GM12891 (cell line): ENCODE measurements around the gene ERN1.
A peak's percentile ranks its signal among the peaks of the same experiment; 100 is the strongest.

Experiments
- DNase-seq: peaks from one replicate; pipeline ENCODE4 v3.0.0; 2011; ENCODE audit warnings: low spot score; ENCODE audit not compliant: insufficient read length
- FAIRE-seq: peaks from 2 replicates; lab custom pipeline; 2011; peaks lifted over from hg19 to GRCh38; lab: Jason Lieb, UNC
- PAX5 ChIP-seq: IDR thresholded peaks from 2 replicates; pipeline ENCODE4 v1.6.1; 2011; ENCODE audit warnings: low read length, moderate library complexity, mild to moderate bottlenecking; ENCODE audit not compliant: insufficient read depth, severe bottlenecking
- POLR2A ChIP-seq: IDR thresholded peaks from 2 replicates; pipeline ENCODE4 v1.6.1; 2011; ENCODE audit warnings: low read depth, low read length, control low read depth
- POLR2AphosphoS5 ChIP-seq: IDR thresholded peaks from 2 replicates; pipeline ENCODE4 v1.6.1; 2011; ENCODE audit warnings: low read depth, low read length, control low read depth
- POU2F2 ChIP-seq: IDR thresholded peaks from 2 replicates; pipeline ENCODE4 v1.6.1; 2011; ENCODE audit warnings: low read depth, mild to moderate bottlenecking, control low read depth, low read length, moderate library complexity
- SPI1 ChIP-seq: IDR thresholded peaks from 2 replicates; pipeline ENCODE4 v1.6.1; 2011; ENCODE audit warnings: low read depth, low read length, control low read depth
- TAF1 ChIP-seq: IDR thresholded peaks from 2 replicates; pipeline ENCODE4 v1.6.1; 2011; ENCODE audit warnings: low read depth, low read length, control low read depth

The ERN1 gene

DNA sequence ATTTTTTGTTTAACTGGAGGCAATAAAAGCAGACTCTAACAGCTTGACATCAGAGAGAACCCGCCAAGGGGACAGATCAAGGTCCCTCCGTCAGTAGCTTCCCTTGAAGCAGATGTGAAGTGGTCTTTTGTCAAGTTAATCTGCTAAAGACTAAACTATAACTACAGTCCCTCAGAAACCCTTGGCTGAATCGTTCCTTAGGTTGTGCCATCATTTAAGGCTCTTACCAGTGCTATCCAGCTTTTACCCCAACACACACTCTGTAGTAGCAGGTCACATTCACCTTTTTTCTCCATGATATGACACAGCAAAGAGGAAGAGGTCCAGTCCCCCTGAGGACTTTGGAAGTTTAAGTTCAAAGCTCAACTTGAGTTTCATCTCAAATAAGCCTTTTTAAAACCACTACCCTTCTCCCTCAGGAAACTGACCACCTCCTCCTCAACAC, 49.7 kb downstream of the ERN1 start:
- DNase-seq (no peak), FAIRE-seq (no peak)
- TF ChIP-seq POU2F2: no peak
- TF ChIP-seq SPI1: no peak
- TF ChIP-seq TAF1: no peak
- TF ChIP-seq POLR2A: no peak
- no peak for TF ChIP-seq POLR2AphosphoS5
- TF ChIP-seq PAX5: no peak

DNA sequence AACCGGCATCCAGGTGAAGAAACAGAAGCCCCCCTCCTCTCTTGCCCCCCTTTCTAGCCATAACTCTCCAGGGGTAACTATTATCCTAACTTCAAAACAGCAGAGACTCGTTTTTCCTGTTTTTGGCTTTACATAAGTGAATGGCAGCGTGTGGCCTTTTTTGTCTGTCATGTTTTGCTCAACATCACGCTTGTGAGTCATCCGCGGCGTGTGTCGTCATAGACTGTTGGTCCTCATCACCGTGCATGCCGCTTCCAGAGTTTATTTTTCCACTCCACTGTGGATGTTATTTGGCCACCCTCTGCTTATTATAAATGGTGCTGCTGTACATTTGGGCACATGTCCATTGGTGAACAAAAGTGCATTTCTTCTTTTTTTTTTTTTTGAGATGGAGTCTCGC, 52.6 kb downstream of the ERN1 start:
- FAIRE-seq (no peak), DNase-seq (no peak)
- TF ChIP-seq POLR2A (no peak), PAX5 (no peak)

DNA sequence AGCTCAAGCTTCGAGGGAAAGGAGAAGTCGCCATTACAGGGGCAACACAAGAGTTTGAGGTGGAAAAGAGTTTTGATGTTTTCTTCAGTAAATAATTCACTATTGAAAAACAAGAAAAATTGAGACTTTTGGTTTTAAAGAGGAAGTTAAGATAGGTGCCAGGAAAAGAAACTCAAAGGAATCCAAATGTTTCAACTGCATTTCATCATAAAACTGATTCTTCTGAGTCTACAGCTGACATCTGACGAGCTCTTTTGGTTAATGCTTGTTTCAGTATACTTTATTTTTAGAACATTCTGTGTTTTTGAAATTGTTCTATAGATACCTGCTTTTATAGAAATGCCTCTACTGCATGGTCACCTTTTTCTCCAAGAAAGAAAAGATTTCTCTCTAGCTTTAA, 54.0 kb downstream of the ERN1 start:
- TF ChIP-seq PAX5 (no peak), TAF1 (no peak), POLR2AphosphoS5 (no peak), POLR2A (no peak), POU2F2 (no peak), SPI1 (no peak)
- DNase-seq: no peak
- FAIRE-seq: no peak

DNA sequence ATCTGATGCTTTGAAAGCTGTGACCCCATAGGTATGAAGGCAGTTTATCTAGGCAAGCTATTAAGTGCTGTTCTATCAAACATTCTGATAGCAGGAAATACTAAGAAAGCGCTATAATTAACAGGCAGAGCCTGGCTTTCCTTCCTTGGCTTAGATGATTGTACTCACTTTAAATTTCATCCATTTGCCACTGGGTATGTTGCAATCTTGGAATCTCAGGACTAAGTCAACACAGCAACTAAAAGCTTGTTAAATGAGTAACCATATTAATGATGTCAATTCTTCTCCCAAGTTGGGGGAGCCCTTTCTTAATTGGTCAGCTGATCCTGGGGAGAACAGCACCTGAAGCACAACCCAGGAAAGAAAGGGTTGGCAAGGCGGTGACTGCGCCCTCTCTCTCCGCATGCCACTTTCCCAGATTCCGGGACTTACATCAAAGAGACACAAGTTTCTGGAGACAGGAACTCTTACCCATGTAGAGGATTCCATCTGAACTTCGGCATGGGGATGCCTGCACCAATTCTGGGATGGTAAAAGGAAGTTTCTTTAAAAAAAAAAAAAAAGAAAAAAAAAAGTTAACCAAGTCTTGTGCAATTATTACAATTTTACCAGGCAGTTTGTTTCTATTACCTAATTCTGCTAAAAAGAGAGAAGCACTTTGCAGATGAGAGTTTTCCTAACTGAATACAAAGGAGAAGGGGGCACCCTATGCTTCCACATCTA, 55.1 kb downstream of the ERN1 start:
- TF ChIP-seq POLR2AphosphoS5: no peak
- TF ChIP-seq SPI1: no peak
- TF ChIP-seq POU2F2: no peak
- no peak for TF ChIP-seq PAX5
- no peak for TF ChIP-seq TAF1
- TF ChIP-seq POLR2A: no peak
- DNase-seq (no peak), FAIRE-seq (peak; percentile 20)

DNA sequence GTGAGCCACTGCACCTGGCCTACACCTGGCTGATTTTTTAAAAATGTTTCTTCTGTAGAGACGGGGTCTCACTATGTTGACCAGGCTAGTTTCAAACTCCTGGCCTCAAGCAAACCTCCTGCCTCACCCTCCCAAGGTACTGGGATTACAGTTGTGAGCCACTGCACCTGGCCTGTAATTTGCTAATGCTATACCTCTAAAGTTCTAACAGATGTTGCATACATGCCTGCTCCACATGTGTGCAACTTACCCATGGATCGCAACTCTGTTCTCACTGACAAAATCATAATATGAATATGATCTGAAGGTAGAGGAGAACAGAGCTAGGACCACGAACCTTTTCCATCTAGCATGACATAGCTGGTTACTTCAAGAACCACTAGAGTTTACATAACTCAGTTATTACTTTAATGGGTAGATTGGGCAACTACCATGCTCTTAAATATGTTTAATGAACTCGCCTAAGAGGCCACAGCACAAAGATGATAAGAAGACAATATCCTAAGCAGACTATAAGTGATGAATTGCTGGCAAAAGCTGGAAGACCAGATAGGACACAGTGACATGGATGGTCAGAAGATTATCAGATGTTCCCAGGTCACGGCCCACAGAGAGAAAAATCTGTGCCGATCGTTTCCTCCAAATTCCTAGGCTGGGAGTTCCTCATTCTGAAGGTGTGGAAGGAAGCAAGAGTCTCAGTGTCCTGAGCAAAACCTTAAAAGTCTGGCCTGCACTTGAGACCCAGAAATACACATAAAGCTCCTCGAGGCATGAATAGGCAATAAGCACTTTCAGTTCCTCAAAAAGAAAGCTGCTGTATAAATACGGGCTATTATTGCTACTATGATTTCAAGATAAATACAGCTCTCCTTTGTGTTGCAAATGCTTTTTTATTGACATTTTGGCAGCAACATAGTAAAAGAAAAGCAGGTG, 55.9 kb downstream of the ERN1 start:
- TF ChIP-seq SPI1 (peak; percentile 99), POU2F2 (no peak), PAX5 (no peak)
- peak; percentile 50 for FAIRE-seq
- no peak for DNase-seq

DNA sequence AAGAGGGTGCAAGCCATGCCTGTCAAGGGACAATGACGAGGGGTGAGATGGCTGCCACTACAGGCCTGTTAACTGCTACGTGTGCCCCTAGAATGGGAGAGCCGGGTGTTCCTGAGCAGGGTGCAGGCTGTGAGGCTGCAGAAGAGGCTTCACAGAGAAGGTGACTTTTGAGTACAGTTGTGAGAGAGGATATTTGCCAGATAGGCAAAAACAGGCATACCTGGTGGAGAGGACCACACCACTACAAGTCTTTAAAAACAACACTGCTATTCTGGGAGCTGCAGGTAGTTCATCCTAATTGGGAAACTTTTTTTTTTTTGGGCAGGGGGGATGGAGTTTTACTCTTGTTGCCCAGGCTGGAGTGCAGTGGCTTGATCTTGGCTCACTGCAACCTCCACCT, 58.8 kb downstream of the ERN1 start:
- TF ChIP-seq TAF1 (no peak), POLR2A (no peak), SPI1 (no peak), PAX5 (no peak), POU2F2 (no peak), POLR2AphosphoS5 (no peak)
- no peak for FAIRE-seq

DNA sequence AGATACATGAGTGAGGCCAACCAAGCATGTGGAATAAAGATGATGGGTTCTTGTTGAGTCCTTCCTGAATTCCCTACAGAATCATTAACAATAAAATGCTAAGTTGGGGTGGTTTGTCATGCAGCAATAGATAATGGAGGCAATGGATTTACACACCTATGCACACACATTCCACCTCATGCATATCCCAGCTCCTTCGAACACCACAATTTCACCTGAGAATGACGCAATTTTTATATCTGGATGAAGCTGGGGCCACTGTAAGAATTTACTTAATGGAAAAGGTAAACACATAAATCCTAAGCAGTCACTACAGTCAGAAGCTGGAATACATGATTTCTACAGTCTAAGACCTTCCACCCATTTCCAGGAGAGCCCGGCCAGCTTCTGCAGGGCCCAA, 59.7 kb downstream of the ERN1 start:
- no peak for DNase-seq
- FAIRE-seq: no peak
- TF ChIP-seq POU2F2 (no peak), POLR2A (no peak), SPI1 (no peak), POLR2AphosphoS5 (no peak), PAX5 (no peak), TAF1 (no peak)

More for the DNA sequence above, 58.8 kb downstream of the ERN1 start:
- DNase-seq: no peak

DNA sequence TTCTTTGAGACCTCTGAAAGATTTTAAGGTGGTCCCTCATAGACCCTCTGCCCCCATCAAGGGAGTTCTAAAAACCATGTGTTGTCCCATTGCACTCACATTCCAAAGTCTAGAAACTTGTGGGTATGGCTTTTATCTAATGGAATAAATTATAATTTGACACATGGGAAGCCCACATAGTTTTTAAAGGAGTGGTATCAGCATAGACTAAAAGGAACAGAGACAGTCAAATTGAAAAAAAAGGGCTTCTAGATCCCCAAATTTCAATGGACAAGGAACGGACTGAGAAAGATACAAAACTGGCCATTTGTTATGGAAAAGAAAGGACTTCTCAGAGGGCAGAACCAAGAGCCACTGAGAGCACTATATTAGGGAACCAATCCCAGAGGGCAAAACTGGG, 60.8 kb downstream of the ERN1 start:
- DNase-seq (no peak), FAIRE-seq (no peak)
- TF ChIP-seq POLR2AphosphoS5 (no peak), SPI1 (no peak), POU2F2 (no peak), TAF1 (no peak), PAX5 (no peak), POLR2A (no peak)

DNA sequence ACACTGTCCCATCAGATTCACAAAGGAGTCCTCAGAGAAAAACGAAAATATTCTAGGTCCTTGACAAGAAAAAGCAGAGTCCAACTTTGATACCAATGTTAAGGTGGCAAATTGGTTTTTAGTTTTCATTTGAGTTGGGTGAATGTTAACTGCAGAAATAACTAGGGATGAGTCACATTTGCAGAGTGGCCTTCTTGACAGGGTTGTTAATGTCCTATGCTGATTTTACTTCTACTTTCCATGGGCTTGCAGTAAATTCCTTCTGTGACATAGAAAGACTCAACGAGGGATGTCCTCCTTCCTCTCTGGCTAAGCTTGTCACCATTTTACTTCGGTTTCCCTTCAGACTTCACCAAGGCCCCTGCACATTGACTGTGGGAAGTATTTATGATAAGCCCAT, 62.3 kb downstream of the ERN1 start:
- TF ChIP-seq SPI1 (no peak), POU2F2 (no peak), POLR2AphosphoS5 (no peak), POLR2A (no peak), PAX5 (no peak), TAF1 (no peak)
- FAIRE-seq: no peak
- DNase-seq: no peak
